Liver (tissue), 9 donors: ENCODE measurements around the gene PLAC9. TPM values are rescaled to one million over a fixed set of nuclear protein-coding genes. Genes with fewer than 3 reads are reported as not detected.

Source experiments
- DNase-seq: peaks from one replicate; pipeline ENCODE4 v3.0.0-alpha.2; 2017; ENCODE audit warnings: low spot score
- H3K27ac ChIP-seq, 2 donors: one replicate each; pipeline ENCODE4 v1.7.0; 2013; ENCODE audit warnings: inconsistent platforms in 2 of 2, low read length in 2 of 2, control low read depth in 1 of 2, low read depth in 1 of 2, mild to moderate bottlenecking in 1 of 2
- H3K27me3 ChIP-seq, 4 donors: one replicate each; pipeline versions ENCODE4 v1.6.1 to v1.7.0; 2013; ENCODE audit warnings: low read length in 3 of 4, inconsistent platforms in 1 of 4, mild to moderate bottlenecking in 1 of 4, moderate library complexity in 1 of 4; ENCODE audit not compliant: control insufficient read depth in 4 of 4, insufficient read depth in 4 of 4
- H3K36me3 ChIP-seq, 4 donors: one replicate each; pipeline versions ENCODE4 v1.6.1 to v1.7.0; 2013; ENCODE audit warnings: low read length in 3 of 4, mild to moderate bottlenecking in 3 of 4, low read depth in 1 of 4, moderate library complexity in 1 of 4; ENCODE audit not compliant: control insufficient read depth in 4 of 4, insufficient read depth in 3 of 4
- H3K4me1 ChIP-seq, 4 donors: one replicate each; pipeline versions ENCODE4 v1.6.1 to v1.7.0; 2013; ENCODE audit warnings: low read length in 3 of 4, mild to moderate bottlenecking in 3 of 4, moderate library complexity in 1 of 4; ENCODE audit not compliant: control insufficient read depth in 4 of 4, insufficient read depth in 4 of 4
- H3K4me3 ChIP-seq, 3 donors: one replicate each; pipeline versions ENCODE4 v1.6.1 to v1.7.0; 2013; ENCODE audit warnings: low read length in 3 of 3, control low read depth in 1 of 3, low read depth in 1 of 3, mild to moderate bottlenecking in 1 of 3
- H3K9ac ChIP-seq, 2 donors: one replicate each; pipeline ENCODE4 v1.7.0; 2013; ENCODE audit warnings: low read length in 2 of 2, mild to moderate bottlenecking in 2 of 2, moderate library complexity in 2 of 2, control low read depth in 1 of 2, low read depth in 1 of 2
- H3K9me3 ChIP-seq, 4 donors: one replicate each; pipeline versions ENCODE4 v1.6.1 to v1.7.0; 2013; ENCODE audit warnings: low read length in 3 of 4; ENCODE audit not compliant: control insufficient read depth in 4 of 4
- ATF3 ChIP-seq: IDR thresholded peaks from 2 replicates; pipeline ENCODE4 v1.6.1; 2016; ENCODE audit warnings: antibody characterized with exemption
- CTCF ChIP-seq: fragments of 150-350 bp; IDR thresholded peaks from 2 replicates; pipeline ENCODE4 v1.5.1; 2017; ENCODE audit warnings: improper control_type of control experiment, low read depth, low read length; ENCODE audit not compliant: missing input control
- EGR1 ChIP-seq, 2 donors: IDR thresholded peaks; 2 replicates each; pipeline ENCODE4 v1.6.1; 2016 to 2018; ENCODE audit warnings: antibody characterized with exemption in 2 of 2, low read depth in 2 of 2
- FOXA1 ChIP-seq: IDR thresholded peaks from 2 replicates; pipeline ENCODE4 v1.6.1; 2016; ENCODE audit warnings: antibody characterized with exemption
- FOXA2 ChIP-seq: IDR thresholded peaks from 2 replicates; pipeline ENCODE4 v1.6.1; 2016; ENCODE audit warnings: antibody characterized with exemption
- GABPA ChIP-seq, 2 donors: IDR thresholded peaks in 1 of 2; conservative IDR thresholded peaks in 1 of 2; 2 replicates each; pipeline ENCODE4 v1.6.1; 2016; ENCODE audit warnings: antibody characterized with exemption in 2 of 2, mild to moderate bottlenecking in 1 of 2, moderate library complexity in 1 of 2
- HNF4A ChIP-seq, 2 donors: conservative IDR thresholded peaks; 2 replicates each; pipeline ENCODE4 v1.6.1; 2016; ENCODE audit warnings: antibody characterized with exemption in 2 of 2, mild to moderate bottlenecking in 2 of 2
- HNF4G ChIP-seq: IDR thresholded peaks from 2 replicates; pipeline ENCODE4 v1.6.1; 2016; ENCODE audit warnings: antibody characterized with exemption
- JUND ChIP-seq, 2 donors: IDR thresholded peaks; 2 replicates each; pipeline ENCODE4 v1.6.1; 2016; ENCODE audit warnings: antibody characterized with exemption in 2 of 2
- MAX ChIP-seq: IDR thresholded peaks from 2 replicates; pipeline ENCODE4 v1.6.1; 2016; ENCODE audit warnings: antibody characterized with exemption
- NR2F2 ChIP-seq: IDR thresholded peaks from 2 replicates; pipeline ENCODE4 v1.6.1; 2016; ENCODE audit warnings: antibody characterized with exemption
- RAD21 ChIP-seq, 2 donors: IDR thresholded peaks; 2 replicates each; pipeline ENCODE4 v1.6.1; 2016; ENCODE audit warnings: antibody characterized with exemption in 2 of 2, mild to moderate bottlenecking in 2 of 2
- REST ChIP-seq: IDR thresholded peaks from 2 replicates; pipeline ENCODE4 v1.6.1; 2016; ENCODE audit warnings: antibody characterized with exemption, mild to moderate bottlenecking
- RXRA ChIP-seq, 2 donors: IDR thresholded peaks; 2 replicates each; pipeline ENCODE4 v1.6.1; 2017 to 2018; ENCODE audit warnings: antibody characterized with exemption in 2 of 2, mild to moderate bottlenecking in 1 of 2
- SP1 ChIP-seq: IDR thresholded peaks from 2 replicates; pipeline ENCODE4 v1.6.1; 2018; ENCODE audit warnings: antibody characterized with exemption, mild to moderate bottlenecking
- TAF1 ChIP-seq: conservative IDR thresholded peaks from 2 replicates; pipeline ENCODE4 v1.6.1; 2016; ENCODE audit warnings: antibody characterized with exemption, mild to moderate bottlenecking
- ZBTB33 ChIP-seq: IDR thresholded peaks from 2 replicates; pipeline ENCODE4 v1.6.1; 2016; ENCODE audit warnings: antibody characterized with exemption
- WGBS: extraction: QIAGEN DNeasy Blood & Tissue Kit; methylation state at CpG from one replicate; pipeline ENCODE4 v1.1.7; 2013; 5-methylcytosine and 5-hydroxymethylcytosine counted together
- polyA plus RNA-seq, 2 donors: library from polyadenylated mRNA; stranded (reverse) in 1 of 2; unstranded in 1 of 2; fragments of 200-250 nt in 1 of 2; fragments of >200 nt in 1 of 2; fragmentation: Nextera tagmentation in 1 of 2; extraction: Ambion mirVana in 1 of 2; gene quantifications; one replicate each; pipeline versions ENCODE4 v1.2.1 to v1.2.3, GENCODE V29; 2013 to 2015
- total RNA-seq, 2 donors: library from RNA; depleted of rRNA; stranded (reverse); fragments of >200 nt; gene quantifications; one replicate each; pipeline ENCODE4 v1.2.3, GENCODE V29; 2014
- donor health status: healthy.
- donor health status: healthy.
- donor health status: healthy.
- donor health status: healthy.
- donor health status: healthy.

Gene PLAC9
- total and polyA plus RNA-seq, 4 donors = 0.67 to 5.6 (median 2.1) TPM

- Histone ChIP-seq H3K9ac (no peak overlapping the region), H3K4me1 (peaks cover 1 to 4% (median 2%) of the 10 kb centered on the region in 4 donors), H3K36me3 (peaks cover 0 to 24% (median 14%) of the 10 kb centered on the region in 4 donors)
Measured at GRCh38 chr10:80149123-80149522, 16.6 kb downstream of the PLAC9 start.

More at GRCh38 chr10:80149123-80149522, 16.6 kb downstream of the PLAC9 start:
- 98% methylated on average over 2 of the region's 2 CpGs for WGBS
- Histone ChIP-seq H3K4me3 (no peak overlapping the region), H3K27me3 (no peaks in the 10 kb centered on the region), H3K27ac (no peak overlapping the region), H3K9me3 (no peaks in the 10 kb centered on the region)
- TF ChIP-seq FOXA2 = no peak
- no peak for TF ChIP-seq RXRA (IDR thresholded peaks at IDR 0.05)
- no peak for TF ChIP-seq FOXA1
- no peak for TF ChIP-seq HNF4G
- no peak for TF ChIP-seq EGR1 (IDR thresholded peaks at IDR 0.05; ENCODE audit: low read depth in 2 of 2)
- TF ChIP-seq CTCF = no peak
- TF ChIP-seq RAD21 (IDR thresholded peaks at IDR 0.05) = no peak
- TF ChIP-seq MAX = no peak
- TF ChIP-seq NR2F2 = no peak
- no peak for TF ChIP-seq JUND (IDR thresholded peaks at IDR 0.05)
- no peak for TF ChIP-seq ATF3
- no peak for TF ChIP-seq ZBTB33
- TF ChIP-seq HNF4A (conservative IDR thresholded peaks at IDR 0.05) = no peak
- TF ChIP-seq SP1 = no peak
- TF ChIP-seq REST = no peak
- TF ChIP-seq TAF1 = no peak
- no peak for TF ChIP-seq GABPA (IDR thresholded peaks at IDR 0.05 in 1 of 2, conservative IDR thresholded peaks at IDR 0.05 in 1 of 2)
- DNase-seq = no peak
